A549 (cell line): ENCODE results near the gene TMCO4.

Experiments used
- CTCF ChIP-seq: fragments of >200 bp; sonication (Bioruptor Twin); formaldehyde crosslinking; IDR thresholded peaks from 3 replicates; pipeline ENCODE4 v1.5.1; 2016
- E2F6 ChIP-seq: IDR thresholded peaks from 2 replicates; pipeline ENCODE4 v1.6.1; 2012; ENCODE audit warnings: low read depth, borderline replicate concordance
- FOSL2 ChIP-seq, 2 experiments: fragments of 450-650 bp in 1 of 2; fragments of >200 bp in 1 of 2; sonication (Bioruptor Twin) in 1 of 2; formaldehyde crosslinking; IDR thresholded peaks; 2 replicates each; pipeline versions ENCODE4 v1.5.0 to v1.6.1; 2016 to 2020; ENCODE audit warnings: mild to moderate bottlenecking in 1 of 2, moderate library complexity in 1 of 2
- HMGXB4 ChIP-seq: fragments of 250-450 bp; sonication (Bioruptor Pico); IDR thresholded peaks from 2 replicates; pipeline ENCODE4 v1.5.0; 2021; ENCODE audit warnings: mild to moderate bottlenecking, moderate library complexity, borderline replicate concordance
- POLR2AphosphoS2 ChIP-seq: conservative IDR thresholded peaks from 2 replicates; pipeline ENCODE4 v1.6.1; 2012; ENCODE audit warnings: low read length, improper control_type of control experiment, inconsistent platforms

- TF ChIP-seq E2F6 (no peak), POLR2AphosphoS2 (no peak), FOSL2 (IDR thresholded peaks at IDR 0.05) (no peak), FOSL2 (CRISPR knock-in tag; IDR thresholded peaks at IDR 0.05) (no peak), CTCF (no peak), HMGXB4 (no peak)
Observed at GRCh38 chr1:19808351-19808750, 8.6 kb upstream of the TMCO4 start.
